A673 (cell line): ENCODE measurements around the gene KAZN.

Experiments
- CTCF ChIP-seq: fragments of 300-800, 200-600 bp; sonication (generic); conservative IDR thresholded peaks from 2 replicates; pipeline ENCODE4 v1.5.1; 2017; ENCODE audit warnings: low read depth, mild to moderate bottlenecking, antibody characterized with exemption, low read length, moderate library complexity, mixed read lengths
- EZH2 ChIP-seq: fragments of 200-600 bp; sonication (generic); IDR thresholded peaks from 2 replicates; pipeline ENCODE4 v1.6.1; 2017; ENCODE audit warnings: borderline replicate concordance, low read depth, mild to moderate bottlenecking, mixed read lengths, antibody characterized with exemption, low read length; ENCODE audit not compliant: poor library complexity, severe bottlenecking

GRCh38 chr1:15148004-15148403 is 549.5 kb downstream of the KAZN start:
- TF ChIP-seq CTCF = no peak
- no peak for TF ChIP-seq EZH2
